OCI-LY1 (cell line): ENCODE measurements around the gene MME.

Source experiments
- CTCF ChIP-seq: fragments of 200-600 bp; sonication (generic), shearing (Covaris generic); IDR thresholded peaks from 2 replicates; pipeline ENCODE4 v1.5.1; 2017; ENCODE audit warnings: mild to moderate bottlenecking, antibody characterized with exemption, low read length, moderate library complexity, mixed read lengths
- EZH2 ChIP-seq: fragments of 200-600 bp; sonication (generic), shearing (Covaris generic); IDR thresholded peaks from 2 replicates; pipeline ENCODE4 v1.8.0; 2017; ENCODE audit warnings: borderline replicate concordance, mixed run types, mild to moderate bottlenecking, antibody characterized with exemption, low read length, moderate library complexity, mixed read lengths

DNA sequence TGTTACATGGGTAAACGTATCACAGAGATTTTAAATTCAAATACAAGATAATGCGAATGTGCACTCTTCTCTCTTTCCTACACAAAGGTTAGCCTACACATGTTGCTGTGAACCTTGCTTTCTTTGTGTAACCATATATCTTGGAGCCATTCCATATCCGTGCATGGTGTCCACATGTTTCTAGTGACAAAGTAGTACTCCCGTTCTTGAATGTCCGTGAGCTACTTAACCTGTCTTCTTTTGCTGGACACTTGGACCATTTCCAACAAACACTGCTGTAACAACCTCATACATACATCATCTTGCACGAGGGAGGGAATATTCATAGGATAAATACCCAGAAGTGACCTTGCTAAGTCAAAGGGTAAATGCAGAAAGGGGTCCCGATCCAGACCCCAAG lies 138.3 kb downstream of the MME start:
- no peak for TF ChIP-seq CTCF
- no peak for TF ChIP-seq EZH2
